Body of pancreas (tissue), 4 donors: ENCODE results near the gene NCSTN.

Experiments used
- POLR2A ChIP-seq, 3 donors: fragments of 450-650 bp; IDR thresholded peaks; one replicate each; pipeline ENCODE4 v1.6.1; 2016; ENCODE audit warnings: antibody characterized with exemption in 3 of 3, mild to moderate bottlenecking in 2 of 3
- TF ChIP-seq, protein P1 (sequence below), 7 experiments: fragments of 450-650 bp in 4 of 7; fragments of 200-600 bp in 3 of 7; sonication (generic) in 3 of 7; IDR thresholded peaks; one replicate each; pipeline ENCODE4 v1.5.1; 2016 to 2019; ENCODE audit warnings: antibody characterized with exemption in 7 of 7

DNA sequence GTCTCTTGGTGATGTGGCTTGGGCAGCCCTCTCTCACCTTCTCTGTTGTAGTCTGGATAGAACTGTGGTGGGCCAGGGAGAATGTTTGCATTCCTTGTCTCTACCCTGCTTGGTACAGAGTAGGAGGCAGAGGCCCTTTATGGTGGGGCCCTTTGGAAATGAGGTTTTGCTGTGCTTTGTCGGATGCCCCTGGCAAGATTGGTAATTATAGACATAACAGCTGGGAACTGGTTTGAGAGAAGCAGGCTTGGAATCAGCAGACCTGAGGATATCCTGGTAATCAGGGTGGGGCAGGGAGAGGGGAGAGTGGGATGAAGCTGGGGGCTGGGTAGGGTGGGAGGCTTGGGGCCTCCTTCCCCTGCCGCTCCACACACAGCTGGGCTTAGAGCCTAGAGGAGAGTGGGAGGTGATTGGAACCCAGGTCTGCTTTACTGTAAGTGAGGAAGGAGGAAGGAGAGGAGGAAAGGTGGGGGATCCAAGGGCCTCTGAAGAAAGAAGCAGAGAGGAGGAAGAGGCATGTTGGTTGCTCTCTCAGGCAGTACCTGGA is 62.2 kb downstream of the NCSTN start:
- TF ChIP-seq, protein P1, sequence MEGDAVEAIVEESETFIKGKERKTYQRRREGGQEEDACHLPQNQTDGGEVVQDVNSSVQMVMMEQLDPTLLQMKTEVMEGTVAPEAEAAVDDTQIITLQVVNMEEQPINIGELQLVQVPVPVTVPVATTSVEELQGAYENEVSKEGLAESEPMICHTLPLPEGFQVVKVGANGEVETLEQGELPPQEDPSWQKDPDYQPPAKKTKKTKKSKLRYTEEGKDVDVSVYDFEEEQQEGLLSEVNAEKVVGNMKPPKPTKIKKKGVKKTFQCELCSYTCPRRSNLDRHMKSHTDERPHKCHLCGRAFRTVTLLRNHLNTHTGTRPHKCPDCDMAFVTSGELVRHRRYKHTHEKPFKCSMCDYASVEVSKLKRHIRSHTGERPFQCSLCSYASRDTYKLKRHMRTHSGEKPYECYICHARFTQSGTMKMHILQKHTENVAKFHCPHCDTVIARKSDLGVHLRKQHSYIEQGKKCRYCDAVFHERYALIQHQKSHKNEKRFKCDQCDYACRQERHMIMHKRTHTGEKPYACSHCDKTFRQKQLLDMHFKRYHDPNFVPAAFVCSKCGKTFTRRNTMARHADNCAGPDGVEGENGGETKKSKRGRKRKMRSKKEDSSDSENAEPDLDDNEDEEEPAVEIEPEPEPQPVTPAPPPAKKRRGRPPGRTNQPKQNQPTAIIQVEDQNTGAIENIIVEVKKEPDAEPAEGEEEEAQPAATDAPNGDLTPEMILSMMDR (IDR thresholded peaks at IDR 0.05), result no peak
- TF ChIP-seq POLR2A (IDR thresholded peaks at IDR 0.05), result no peak
